ENCODE measurements around the gene DDX42. TPM values are rescaled to one million over a fixed set of nuclear protein-coding genes. Genes with fewer than 3 reads are reported as not detected.

DDX42 gene
- total and polyA plus RNA-seq, 12 donors = 45.0 to 109 (median 85.2) TPM

DNA sequence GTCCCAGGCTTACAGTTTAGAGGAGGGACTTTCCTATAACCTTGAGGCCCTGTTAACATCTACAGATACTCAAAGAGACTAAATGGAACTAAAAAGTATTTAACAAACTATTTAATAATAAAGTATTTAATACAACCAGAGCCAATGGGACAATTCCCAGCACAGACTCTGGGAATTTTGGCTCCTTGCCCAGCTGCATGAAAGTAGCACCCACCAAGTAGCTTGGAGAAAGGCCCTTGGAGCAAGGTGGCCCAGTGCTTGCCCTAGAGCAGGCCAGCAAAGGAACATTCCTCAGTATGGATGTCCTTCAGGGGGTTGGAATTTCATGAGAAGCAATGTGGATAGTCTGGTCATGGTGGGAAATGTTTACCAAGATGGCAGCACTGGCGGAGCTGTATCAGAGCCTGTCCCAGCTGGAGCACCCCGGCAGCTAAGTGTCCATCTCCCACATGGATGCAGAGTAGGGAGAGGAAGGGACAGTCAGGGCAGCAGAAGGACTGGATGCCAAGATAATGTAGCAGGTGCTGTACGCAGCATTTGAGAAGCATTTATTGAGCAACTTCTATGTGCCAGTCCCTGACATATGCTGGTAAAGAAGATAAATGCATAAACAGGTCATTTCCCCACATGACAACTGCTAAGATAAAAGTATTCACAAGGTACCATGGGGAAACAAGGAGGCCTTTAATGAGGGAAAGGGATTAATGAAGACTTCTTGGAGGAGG, 73.7 kb downstream of the DDX42 start:
- no peaks in the 10 kb centered on the region for H3K36me3 ChIP-seq (replicated peaks in 1 of 2)
- no peak overlapping the region for H3K4me3 ChIP-seq
- no peak overlapping the region for H3K27ac ChIP-seq
- WGBS, 4 donors = 67 to 96% (median 84%) methylated on average over 3 of the region's 3 CpGs
- peaks cover 7 to 8% of the 10 kb centered on the region in 2 donors for H3K4me1 ChIP-seq (replicated peaks in 1 of 2)
- H3K27me3 ChIP-seq = no peaks in the 10 kb centered on the region
- no peak for DNase-seq
- no peaks in the 10 kb centered on the region for H3K9me3 ChIP-seq (replicated peaks in 1 of 3)
- intact Hi-C loops (cut with DNase I) = no loop called here
- TF ChIP-seq CTCF (IDR thresholded peaks at IDR 0.05) (no peak), POLR2A (IDR thresholded peaks at IDR 0.05) (no peak)

DNA sequence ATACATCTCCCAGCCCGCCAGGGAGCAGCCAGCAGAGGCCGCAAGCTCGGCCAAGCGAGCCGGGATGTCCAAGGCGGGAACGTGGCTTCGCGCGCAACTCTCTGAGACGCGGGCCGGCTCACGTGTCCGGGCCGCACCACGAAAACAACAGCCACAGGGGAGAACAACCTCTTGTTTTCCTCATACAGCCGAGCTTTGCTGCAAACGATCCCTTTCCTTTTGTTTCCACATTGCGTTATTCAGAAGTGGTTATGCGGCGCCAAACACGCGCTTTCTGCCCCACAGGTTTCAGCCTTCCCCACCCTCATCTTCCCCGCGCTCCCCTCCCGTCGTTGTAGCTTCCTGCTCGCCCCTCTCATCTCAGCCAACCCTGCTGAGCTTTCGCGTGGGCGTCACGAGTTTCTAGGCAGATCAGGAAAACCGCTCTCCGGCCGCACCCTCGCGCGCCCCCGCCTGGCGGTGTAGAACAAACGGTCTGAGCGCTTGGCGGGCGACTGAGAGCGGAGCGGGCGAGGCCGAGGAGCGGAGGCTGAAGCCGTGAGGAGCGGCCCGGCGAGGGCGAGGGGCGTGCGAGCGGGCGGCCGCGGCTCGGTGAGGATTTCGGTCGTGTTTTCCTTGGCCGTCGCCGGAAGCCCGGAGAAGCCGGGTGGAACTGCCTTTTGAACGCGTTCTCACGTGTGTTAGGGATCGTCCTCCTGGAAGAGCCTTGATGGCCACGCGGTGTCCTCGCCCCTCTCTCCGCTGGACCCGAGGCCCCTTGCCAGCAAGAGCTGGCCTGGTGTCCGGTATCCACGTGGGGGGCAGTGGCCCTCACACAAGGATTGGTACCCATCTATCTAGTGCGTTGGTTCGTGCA, 75.1 kb downstream of the DDX42 start:
- Histone ChIP-seq H3K4me1 (replicated peaks in 1 of 2) (peaks cover 2% of the 10 kb centered on the region in 2 donors), H3K27me3 (no peaks in the 10 kb centered on the region), H3K36me3 (replicated peaks in 1 of 2) (no peaks in the 10 kb centered on the region), H3K27ac (peak overlapping the region in 2 of 5 donors; percentile 24 to 59), H3K9me3 (replicated peaks in 1 of 3) (no peaks in the 10 kb centered on the region), H3K4me3 (peak overlapping the region in 1 of 4 donors; percentile 24)
- DNase-seq = peak; percentile 88 to 97 (median 94)
- intact Hi-C loops (cut with DNase I) = no loop called here
- TF ChIP-seq CTCF (IDR thresholded peaks at IDR 0.05) (peak; percentile 54 to 84 (median 66)), POLR2A (IDR thresholded peaks at IDR 0.05) (no peak)
- WGBS, 4 donors = 5 to 21% (median 13%) methylated on average over 36 to 82 of the region's 82 CpGs

DNA sequence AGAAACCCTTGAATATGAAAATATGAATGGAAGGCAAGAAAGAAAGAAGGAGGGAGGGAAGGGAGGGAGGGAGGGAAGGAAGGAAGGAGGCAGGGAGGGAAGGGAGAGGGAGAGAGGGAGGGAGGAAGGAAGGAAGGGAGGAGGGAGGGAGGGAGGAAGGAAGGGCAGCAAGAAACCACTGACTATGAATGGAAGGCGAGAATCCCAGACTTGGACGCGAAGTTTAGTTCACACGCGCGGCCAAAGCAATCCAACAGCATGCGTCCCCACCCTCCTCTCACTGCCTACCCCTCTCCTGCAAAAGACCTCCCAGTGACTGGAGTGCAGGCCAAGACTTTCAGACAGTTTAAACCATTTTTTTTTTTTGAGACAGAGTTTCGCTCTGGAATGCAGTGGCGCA, 76.4 kb downstream of the DDX42 start:
- no peaks in the 10 kb centered on the region for H3K27me3 ChIP-seq
- no peak overlapping the region for H3K27ac ChIP-seq
- no peaks in the 10 kb centered on the region for H3K9me3 ChIP-seq (replicated peaks in 1 of 3)
- TF ChIP-seq POLR2A (IDR thresholded peaks at IDR 0.05) = no peak
- no peak for TF ChIP-seq CTCF (IDR thresholded peaks at IDR 0.05)
- WGBS, 4 donors = 87 to 96% (median 89%) methylated on average over 9 of the region's 9 CpGs
- no peaks in the 10 kb centered on the region for H3K4me1 ChIP-seq (replicated peaks in 1 of 2)
- H3K4me3 ChIP-seq = no peak overlapping the region
- H3K36me3 ChIP-seq (replicated peaks in 1 of 2) = no peaks in the 10 kb centered on the region
- intact Hi-C loops (cut with DNase I) = no loop called here
- no peak for DNase-seq

DNA sequence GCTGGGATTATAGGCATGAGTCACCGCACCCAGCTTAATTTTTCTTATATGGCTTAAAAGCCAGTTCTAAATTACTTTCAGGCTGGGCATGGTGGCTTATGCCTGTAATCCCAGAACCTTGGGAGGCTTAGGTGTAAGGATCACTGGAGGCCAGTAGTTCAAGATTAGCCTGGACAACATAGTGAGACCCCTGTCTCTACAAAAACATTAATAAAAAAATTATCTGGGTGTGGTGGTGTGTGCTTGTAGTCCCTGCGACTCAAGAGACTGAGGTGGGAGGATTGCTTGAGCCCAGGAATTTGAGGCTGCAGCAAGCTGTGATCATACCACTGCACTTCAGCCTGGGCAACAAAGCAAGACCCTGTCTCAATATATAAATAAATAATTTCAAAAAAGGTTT, 79.3 kb downstream of the DDX42 start:
- intact Hi-C loops (cut with DNase I) = no loop called here
- H3K4me3 ChIP-seq = no peak overlapping the region
- no peaks in the 10 kb centered on the region for H3K27me3 ChIP-seq
- WGBS, 4 donors = 89 to 94% (median 92%) methylated on average over 2 of the region's 2 CpGs
- no peak for TF ChIP-seq POLR2A (IDR thresholded peaks at IDR 0.05)
- no peak for DNase-seq
- H3K36me3 ChIP-seq (replicated peaks in 1 of 2) = no peaks in the 10 kb centered on the region
- H3K9me3 ChIP-seq (replicated peaks in 1 of 3) = no peaks in the 10 kb centered on the region
- H3K27ac ChIP-seq = no peak overlapping the region
- H3K4me1 ChIP-seq (replicated peaks in 1 of 2) = no peaks in the 10 kb centered on the region
